Psoas muscle (tissue), 8 donors: ENCODE measurements around the gene KLHL17. TPM values are rescaled to one million over a fixed set of nuclear protein-coding genes. Genes with fewer than 3 reads are reported as not detected.

Source experiments
- ATAC-seq, 4 donors: fragments of 200-7000 bp; cut with Tn5 transposase; one replicate each; pipeline ENCODE4 v1.9.1; 2020; ENCODE audit warnings: moderate library complexity in 3 of 4, mild to moderate bottlenecking in 2 of 4
- DNase-seq, 2 donors: peaks; one replicate each; pipeline ENCODE4 v3.0.0-alpha.2; 2020
- H3K27ac ChIP-seq: fragments of 200-600 bp; one replicate; pipeline ENCODE4 v1.8.0; 2022
- H3K27me3 ChIP-seq, 3 donors: fragments of 200-600 bp in 1 of 3; one replicate each; pipeline versions ENCODE4 v1.6.1 to v1.8.0; 2013 to 2022; ENCODE audit warnings: low read length in 2 of 3, mild to moderate bottlenecking in 2 of 3, moderate library complexity in 1 of 3; ENCODE audit not compliant: insufficient read depth in 3 of 3
- H3K36me3 ChIP-seq, 2 donors: fragments of 200-600 bp in 1 of 2; one replicate each; pipeline versions ENCODE4 v1.6.1 to v1.8.0; 2013 to 2022; ENCODE audit warnings: low read depth in 1 of 2, mild to moderate bottlenecking in 1 of 2, moderate library complexity in 1 of 2; ENCODE audit not compliant: insufficient read depth in 1 of 2
- H3K4me1 ChIP-seq: fragments of 200-600 bp; one replicate; pipeline ENCODE4 v1.8.0; 2022
- H3K4me3 ChIP-seq: fragments of 200-600 bp; one replicate; pipeline ENCODE4 v1.8.0; 2022; ENCODE audit warnings: mild to moderate bottlenecking
- H3K9me3 ChIP-seq: fragments of 200-600 bp; one replicate; pipeline ENCODE4 v1.8.0; 2022
- CTCF ChIP-seq: fragments of 200-600 bp; IDR thresholded peaks from one replicate; pipeline ENCODE4 v1.8.0; 2022; ENCODE audit warnings: antibody characterized with exemption
- WGBS, 3 donors: extraction: QIAGEN DNeasy Blood & Tissue Kit; methylation state at CpG; one replicate each; pipeline versions ENCODE4 v1.1.6 to v1.1.7; 2013; 5-methylcytosine and 5-hydroxymethylcytosine counted together
- intact Hi-C, 2 donors: fragments of 100-400 bp; cut with DNase I; formaldehyde crosslinking; loops; one replicate each; pipeline versions ENCODE4 v1.11.0 to v1.14.2; 2022
- polyA plus RNA-seq, 3 donors: library from polyadenylated mRNA; stranded (reverse); fragments of 200-250 nt; gene quantifications; one replicate each; pipeline ENCODE4 v1.2.3, GENCODE V29; 2013
- total RNA-seq, 4 donors: library from RNA; stranded (reverse); fragmentation: NEBNext Ultra II Directional in 2 of 4; extraction: Animal tissue kit (Norgen Biotek cat#: 25700) in 2 of 4; gene quantifications; one replicate each; pipeline versions ENCODE4 v1.2.1 to v1.2.4, GENCODE V29; 2021 to 2023
- donor health status: healthy with polysubstance abuse.
- donor health status: DM: no; HTN: no; CAD: no; lungs with moderate emphysema.
- donor health status: Bipolar disorder and iron deficiency.
- donor health status: healthy.
- donor health status: DM: yes; HTN: yes; CAD: no.
- donor health status: DM: no; HTN: no; CAD: no.
- donor health status: DM: no; HTN: no; CAD: no.
- donor health status: DM: yes; HTN: yes; CAD: no.

Gene KLHL17
- total and polyA plus RNA-seq, 7 donors = 2.1 to 5.5 (median 3.4) TPM

- H3K27me3 ChIP-seq = peaks cover 0 to 86% (median 36%) of the 10 kb centered on the region in 3 donors
- no peak overlapping the region for H3K4me3 ChIP-seq
- peaks cover 26% of the 10 kb centered on the region for H3K4me1 ChIP-seq
- ATAC-seq (peak; percentile 51 to 68 (median 62)), DNase-seq (no peak)
- H3K27ac ChIP-seq = no peak overlapping the region
- intact Hi-C loops = no loop called here
- H3K9me3 ChIP-seq = no peaks in the 10 kb centered on the region
- H3K36me3 ChIP-seq = no peaks in the 10 kb centered on the region
- TF ChIP-seq CTCF = peak; percentile 42
- WGBS, 3 donors = 64 to 74% (median 69%) methylated on average over 12 to 15 of the region's 15 CpGs
Observed at GRCh38 chr1:938088-938683, 22.2 kb upstream of the KLHL17 start.

DNA sequence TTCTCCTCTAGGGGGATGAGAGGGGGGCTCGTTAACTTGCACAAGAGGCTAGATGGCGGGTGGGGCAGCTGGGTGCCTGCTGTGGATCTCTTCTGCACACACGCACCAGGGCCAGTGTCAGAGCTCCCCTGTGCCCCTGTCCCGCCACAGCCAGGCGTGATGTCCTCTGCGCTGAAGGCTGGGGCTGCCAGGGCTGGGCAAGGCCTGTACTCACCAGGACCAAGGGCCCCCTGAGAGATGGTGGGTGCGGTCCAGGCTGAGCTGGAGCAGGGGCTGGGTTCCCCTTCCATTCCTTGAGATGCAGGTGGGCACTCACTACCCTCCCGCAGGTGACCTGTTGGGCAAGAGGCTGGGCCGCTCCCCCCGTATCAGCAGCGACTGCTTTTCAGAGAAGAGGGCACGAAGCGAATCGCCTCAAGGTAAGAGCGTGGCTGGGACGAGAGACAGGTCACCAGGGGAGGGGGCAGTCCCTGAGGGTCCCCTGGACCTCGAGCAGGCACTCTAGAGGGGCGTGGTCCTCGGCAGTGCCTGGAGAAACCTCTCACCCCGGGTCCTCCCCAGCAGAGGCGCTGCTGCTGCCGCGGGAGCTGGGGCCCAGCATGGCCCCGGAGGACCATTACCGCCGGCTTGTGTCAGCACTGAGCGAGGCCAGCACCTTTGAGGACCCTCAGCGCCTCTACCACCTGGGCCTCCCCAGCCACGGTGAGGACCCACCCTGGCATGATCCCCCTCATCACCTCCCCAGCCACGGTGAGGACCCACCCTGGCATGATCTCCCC, 21.5 kb upstream of the KLHL17 start:
- ATAC-seq (no peak), DNase-seq (no peak)
- WGBS, 3 donors = 71 to 79% (median 74%) methylated on average over 29 to 30 of the region's 30 CpGs
- Histone ChIP-seq H3K4me1 (peaks cover 26% of the 10 kb centered on the region), H3K27ac (no peak overlapping the region), H3K27me3 (peaks cover 0 to 86% (median 37%) of the 10 kb centered on the region in 3 donors), H3K4me3 (no peak overlapping the region), H3K36me3 (no peaks in the 10 kb centered on the region), H3K9me3 (no peaks in the 10 kb centered on the region)
- no peak for TF ChIP-seq CTCF
- intact Hi-C loops = loop anchor here in 1 of 2 donors (1.0 kb wide), 1 partner anchor 35 kb away; no protein-coding TSS in a partner anchor

GRCh38 chr1:939511-940106, 20.8 kb upstream of the KLHL17 start:
- no peaks in the 10 kb centered on the region for H3K9me3 ChIP-seq
- H3K27ac ChIP-seq = no peak overlapping the region
- ATAC-seq = no peak
- DNase-seq = no peak
- 17 to 21% (median 20%) methylated on average over 14 to 21 of the region's 21 CpGs for WGBS, 3 donors
- peaks cover 26% of the 10 kb centered on the region for H3K4me1 ChIP-seq
- intact Hi-C loops = loop anchor here in 1 of 2 donors (1.0 kb wide), 1 partner anchor 35 kb away; no protein-coding TSS in a partner anchor
- H3K4me3 ChIP-seq = peak overlapping the region; percentile 62
- H3K36me3 ChIP-seq = peaks cover 0 to 2% of the 10 kb centered on the region in 2 donors
- H3K27me3 ChIP-seq = peaks cover 0 to 86% (median 38%) of the 10 kb centered on the region in 3 donors
- no peak for TF ChIP-seq CTCF

- WGBS, 3 donors = 1% methylated on average over 51 to 83 of the region's 86 CpGs
- Histone ChIP-seq H3K4me3 (peak overlapping the region; percentile 62), H3K4me1 (peaks cover 24% of the 10 kb centered on the region), H3K36me3 (peaks cover 0 to 10% of the 10 kb centered on the region in 2 donors), H3K9me3 (no peaks in the 10 kb centered on the region), H3K27ac (no peak overlapping the region), H3K27me3 (peaks cover 0 to 80% (median 33%) of the 10 kb centered on the region in 3 donors)
- DNase-seq (peak; percentile 61 to 73), ATAC-seq (peak; percentile 55 to 72 (median 64))
- intact Hi-C loops = no loop called here
- no peak for TF ChIP-seq CTCF
Observed at GRCh38 chr1:940107-941014, 20.0 kb upstream of the KLHL17 start.
